Vagina (tissue), 2 donors: ENCODE data around the gene ADAM33. TPM values are rescaled to one million over a fixed set of nuclear protein-coding genes. Genes with fewer than 3 reads are reported as not detected.

Experiments
- DNase-seq, 2 donors: peaks; one replicate each; pipeline ENCODE4 v3.0.0-alpha.2; 2017; ENCODE audit errors: extremely low spot score in 2 of 2
- H3K27ac ChIP-seq: fragments of 200-600 bp; sonication (generic); one replicate; pipeline ENCODE4 v1.5.1; 2019
- H3K27me3 ChIP-seq: fragments of 200-600 bp; sonication (generic); one replicate; pipeline ENCODE4 v1.5.1; 2019
- H3K36me3 ChIP-seq, 2 donors: fragments of 200-600 bp; sonication (generic); one replicate each; pipeline ENCODE4 v1.5.1; 2017 to 2019
- H3K4me1 ChIP-seq: fragments of 200-600 bp; sonication (generic); one replicate; pipeline ENCODE4 v1.5.1; 2019
- H3K4me3 ChIP-seq, 2 donors: fragments of 200-600 bp; sonication (generic); 1 replicate in 1 of 2; 2 replicates in 1 of 2; pipeline ENCODE4 v1.5.1; 2016 to 2019
- H3K9me3 ChIP-seq: fragments of 200-600 bp; sonication (generic); one replicate; pipeline ENCODE4 v1.5.1; 2019
- CTCF ChIP-seq, 3 experiments: fragments of 450-650 bp in 2 of 3; fragments of 200-600 bp in 1 of 3; sonication (generic) in 1 of 3; IDR thresholded peaks; one replicate each; pipeline ENCODE4 v1.5.1; 2017 to 2019; ENCODE audit warnings: antibody characterized with exemption in 3 of 3, mild to moderate bottlenecking in 2 of 3, moderate library complexity in 2 of 3
- POLR2A ChIP-seq, 2 donors: fragments of 450-650 bp; IDR thresholded peaks; one replicate each; pipeline ENCODE4 v1.6.1; 2017; ENCODE audit warnings: antibody characterized with exemption in 2 of 2, mild to moderate bottlenecking in 2 of 2, moderate library complexity in 2 of 2
- POLR2AphosphoS5 ChIP-seq, 2 donors: sonication (generic); formaldehyde crosslinking; IDR thresholded peaks; one replicate each; pipeline ENCODE4 v1.9.0; 2017; ENCODE audit warnings: antibody characterized with exemption in 2 of 2, mild to moderate bottlenecking in 2 of 2, low read depth in 1 of 2; ENCODE audit not compliant: insufficient read depth in 1 of 2
- intact Hi-C: fragments of 100-400 bp; cut with DNase I; formaldehyde crosslinking; loops from one replicate; pipeline ENCODE4 v1.15.1; 2023
- total RNA-seq: library from RNA; depleted of rRNA; stranded (reverse); fragments of >200 nt; gene quantifications from one replicate; pipeline ENCODE4 v1.2.3, GENCODE V29; 2016

Gene ADAM33
- total RNA-seq, 1 donor from 2014 or later = 119 TPM

- H3K9me3 ChIP-seq = no peaks in the 10 kb centered on the region
- no peaks in the 10 kb centered on the region for H3K27me3 ChIP-seq
- no peak overlapping the region for H3K27ac ChIP-seq
- no peak for TF ChIP-seq POLR2AphosphoS5 (IDR thresholded peaks at IDR 0.05; ENCODE audit: insufficient read depth in 1 of 2, low read depth in 1 of 2)
- no peak for TF ChIP-seq CTCF (IDR thresholded peaks at IDR 0.05)
- TF ChIP-seq POLR2A (IDR thresholded peaks at IDR 0.05) = no peak
- peaks cover 0 to 2% of the 10 kb centered on the region in 2 donors for H3K36me3 ChIP-seq
- intact Hi-C loops = no loop called here
- H3K4me3 ChIP-seq = no peak overlapping the region
- H3K4me1 ChIP-seq = no peaks in the 10 kb centered on the region
- DNase-seq = no peak
Measured at GRCh38 chr20:3653921-3654320, 27.9 kb downstream of the ADAM33 start.

- no peak for TF ChIP-seq POLR2A (IDR thresholded peaks at IDR 0.05)
- TF ChIP-seq CTCF (IDR thresholded peaks at IDR 0.05) = no peak
- no peak for TF ChIP-seq POLR2AphosphoS5 (IDR thresholded peaks at IDR 0.05; ENCODE audit: insufficient read depth in 1 of 2, low read depth in 1 of 2)
- DNase-seq = no peak
- intact Hi-C loops = no loop called here
- Histone ChIP-seq H3K4me1 (no peaks in the 10 kb centered on the region), H3K27ac (no peak overlapping the region), H3K4me3 (no peak overlapping the region), H3K27me3 (no peaks in the 10 kb centered on the region), H3K36me3 (peaks cover 0 to 5% of the 10 kb centered on the region in 2 donors), H3K9me3 (no peaks in the 10 kb centered on the region)
Measured at GRCh38 chr20:3652676-3653596, 28.9 kb downstream of the ADAM33 start.

GRCh38 chr20:3652221-3652620 is 29.6 kb downstream of the ADAM33 start:
- Histone ChIP-seq H3K4me1 (no peaks in the 10 kb centered on the region), H3K4me3 (no peak overlapping the region), H3K27ac (no peak overlapping the region), H3K9me3 (no peaks in the 10 kb centered on the region), H3K36me3 (peaks cover 0 to 5% of the 10 kb centered on the region in 2 donors), H3K27me3 (no peaks in the 10 kb centered on the region)
- DNase-seq = no peak
- TF ChIP-seq POLR2A (IDR thresholded peaks at IDR 0.05) (no peak), POLR2AphosphoS5 (IDR thresholded peaks at IDR 0.05; ENCODE audit: insufficient read depth in 1 of 2, low read depth in 1 of 2) (no peak), CTCF (IDR thresholded peaks at IDR 0.05) (no peak)
- intact Hi-C loops = no loop called here

- intact Hi-C loops = no loop called here
- H3K4me1 ChIP-seq = no peaks in the 10 kb centered on the region
Measured at GRCh38 chr20:3651204-3651962, 30.4 kb downstream of the ADAM33 start.

More at GRCh38 chr20:3651204-3651962, 30.4 kb downstream of the ADAM33 start:
- Histone ChIP-seq H3K4me3 (no peak overlapping the region), H3K9me3 (no peaks in the 10 kb centered on the region), H3K27ac (no peak overlapping the region), H3K27me3 (no peaks in the 10 kb centered on the region), H3K36me3 (peaks cover 0 to 5% of the 10 kb centered on the region in 2 donors)
- peak in 1 of 2 donors; percentile 87 for DNase-seq
- TF ChIP-seq CTCF (IDR thresholded peaks at IDR 0.05) (no peak), POLR2AphosphoS5 (IDR thresholded peaks at IDR 0.05; ENCODE audit: insufficient read depth in 1 of 2, low read depth in 1 of 2) (no peak)
